ENCODE results near the gene PPP2R3A.

DNA sequence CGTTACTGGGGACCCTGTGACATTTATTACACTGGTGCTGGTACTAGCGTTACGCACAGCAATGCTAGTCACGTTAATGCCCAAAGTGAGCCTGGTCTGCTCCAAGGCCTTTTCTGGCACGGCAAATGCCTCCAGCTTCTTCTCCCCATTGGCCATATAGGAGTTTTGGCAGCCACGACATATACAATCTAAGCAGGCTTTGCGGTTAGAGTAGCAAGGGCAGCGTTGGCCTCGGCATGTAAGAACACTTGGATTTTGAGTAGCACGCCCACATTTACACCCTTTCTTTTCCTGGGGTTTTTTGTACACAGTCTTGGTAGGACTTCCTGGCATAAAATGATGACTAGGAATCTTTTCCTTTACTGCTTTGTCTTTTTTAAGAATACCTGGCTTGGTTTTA, 185.7 kb downstream of the PPP2R3A start:
- TF ChIP-seq SOX5 (CRISPR knock-in tag; IDR thresholded peaks at IDR 0.05; ENCODE audit: borderline replicate concordance), result no peak
- TF ChIP-seq ZNF224 (CRISPR knock-in tag; IDR thresholded peaks at IDR 0.05), result no peak
- no peak for TF ChIP-seq POLR2A (IDR thresholded peaks at IDR 0.05; ENCODE audit: insufficient read depth in 1 of 2, low read depth in 2 of 2, low read length in 2 of 2)
- TF ChIP-seq WIZ (CRISPR knock-in tag; IDR thresholded peaks at IDR 0.05), result no peak
- TF ChIP-seq ZNF503 (CRISPR knock-in tag; IDR thresholded peaks at IDR 0.05), result no peak
- no peak for TF ChIP-seq EZH2 (conservative IDR thresholded peaks at IDR 0.05; ENCODE audit: low read depth, low read length)
- no peak for TF ChIP-seq CHD2 (IDR thresholded peaks at IDR 0.05; ENCODE audit: low read depth, low read length)

Measured in HepG2 (cell line).